Measurements from ENCODE around the gene ZNF101. TPM values are rescaled to one million over a fixed set of nuclear protein-coding genes. Genes with fewer than 3 reads are reported as not detected.
A peak's percentile ranks its signal among the peaks of the same experiment; 100 is the strongest.

ZNF101 gene
- total RNA-seq, 4 donors from 2014 or later: 4.0 to 12.0 (median 10.5) TPM

DNA sequence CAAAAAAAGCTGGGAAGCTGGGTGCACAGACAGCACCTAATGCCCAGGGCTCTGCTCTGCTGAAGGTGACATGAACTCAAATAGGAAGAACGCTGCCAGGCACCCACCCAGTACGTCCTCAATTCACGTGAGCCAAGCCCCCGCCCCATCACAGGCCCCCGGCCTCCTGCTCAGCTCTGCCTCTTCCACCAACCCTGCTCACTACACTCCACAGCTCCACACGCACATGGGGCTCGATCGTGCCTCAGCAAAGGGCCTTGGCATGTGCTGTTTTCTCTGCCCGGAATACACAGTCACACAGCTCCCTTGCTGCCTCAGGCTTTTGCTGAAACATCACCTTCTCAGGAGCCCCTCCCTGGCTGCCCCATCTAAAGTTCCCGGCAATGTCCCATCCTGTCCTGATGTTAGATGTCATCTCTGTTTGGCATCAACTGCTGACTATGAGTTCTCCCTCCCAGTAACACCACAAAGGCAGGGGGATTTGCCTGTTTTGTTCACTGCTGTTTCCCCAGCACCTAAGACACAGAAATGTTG is 7.4 kb upstream of the ZNF101 start:
- H3K4me1 ChIP-seq: peaks cover 0 to 33% (median 19%) of the 10 kb centered on the region in 4 donors
- no peak for DNase-seq (ENCODE audit: low spot score in 2 of 2)
- TF ChIP-seq, protein P1, sequence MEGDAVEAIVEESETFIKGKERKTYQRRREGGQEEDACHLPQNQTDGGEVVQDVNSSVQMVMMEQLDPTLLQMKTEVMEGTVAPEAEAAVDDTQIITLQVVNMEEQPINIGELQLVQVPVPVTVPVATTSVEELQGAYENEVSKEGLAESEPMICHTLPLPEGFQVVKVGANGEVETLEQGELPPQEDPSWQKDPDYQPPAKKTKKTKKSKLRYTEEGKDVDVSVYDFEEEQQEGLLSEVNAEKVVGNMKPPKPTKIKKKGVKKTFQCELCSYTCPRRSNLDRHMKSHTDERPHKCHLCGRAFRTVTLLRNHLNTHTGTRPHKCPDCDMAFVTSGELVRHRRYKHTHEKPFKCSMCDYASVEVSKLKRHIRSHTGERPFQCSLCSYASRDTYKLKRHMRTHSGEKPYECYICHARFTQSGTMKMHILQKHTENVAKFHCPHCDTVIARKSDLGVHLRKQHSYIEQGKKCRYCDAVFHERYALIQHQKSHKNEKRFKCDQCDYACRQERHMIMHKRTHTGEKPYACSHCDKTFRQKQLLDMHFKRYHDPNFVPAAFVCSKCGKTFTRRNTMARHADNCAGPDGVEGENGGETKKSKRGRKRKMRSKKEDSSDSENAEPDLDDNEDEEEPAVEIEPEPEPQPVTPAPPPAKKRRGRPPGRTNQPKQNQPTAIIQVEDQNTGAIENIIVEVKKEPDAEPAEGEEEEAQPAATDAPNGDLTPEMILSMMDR (IDR thresholded peaks at IDR 0.05): no peak
- TF ChIP-seq POLR2A (IDR thresholded peaks at IDR 0.05): no peak
- TF ChIP-seq EP300 (IDR thresholded peaks at IDR 0.05): no peak
- WGBS, 2 donors: 81 to 84% methylated on average over 10 of the region's 10 CpGs
- no peaks in the 10 kb centered on the region for H3K27me3 ChIP-seq
- no peak overlapping the region for H3K4me3 ChIP-seq
- H3K27ac ChIP-seq: peak overlapping the region in 1 of 4 donors; percentile 11
- H3K36me3 ChIP-seq: peaks cover 0 to 48% (median 23%) of the 10 kb centered on the region in 3 donors
- no peaks in the 10 kb centered on the region for H3K9me3 ChIP-seq

DNA sequence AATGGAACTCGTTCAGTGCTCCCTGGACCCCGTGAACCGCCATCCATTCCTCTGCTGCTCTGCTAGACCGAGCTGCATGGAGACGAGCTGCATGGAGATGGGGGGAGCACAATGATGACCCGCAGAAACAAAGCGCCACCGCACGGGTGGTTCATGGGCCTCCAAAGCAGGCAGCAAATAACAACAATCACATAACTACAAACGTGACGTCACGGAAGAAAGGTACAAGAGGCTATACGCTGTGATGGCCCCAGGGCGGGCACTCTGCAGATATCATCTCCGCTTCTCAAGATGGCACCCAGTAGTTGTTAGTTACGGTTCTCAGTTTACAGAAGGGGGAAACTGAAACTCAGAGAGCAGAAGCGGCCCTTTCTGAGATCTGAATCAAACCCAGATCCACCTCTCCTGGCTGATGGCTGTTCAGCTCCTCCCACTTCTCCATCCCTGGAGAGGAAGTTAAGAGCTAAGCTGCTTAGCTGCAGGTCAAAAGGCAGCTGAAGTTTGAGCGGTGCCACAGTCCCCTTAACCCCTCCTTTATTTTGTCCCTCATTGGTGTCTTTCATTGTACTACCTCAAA is 6.9 kb upstream of the ZNF101 start:
- H3K4me3 ChIP-seq: no peak overlapping the region
- H3K9me3 ChIP-seq: no peaks in the 10 kb centered on the region
- DNase-seq (ENCODE audit: low spot score in 2 of 2): no peak
- H3K4me1 ChIP-seq: peaks cover 0 to 33% (median 19%) of the 10 kb centered on the region in 4 donors
- H3K27me3 ChIP-seq: no peaks in the 10 kb centered on the region
- 64 to 71% methylated on average over 18 of the region's 18 CpGs for WGBS, 2 donors
- H3K27ac ChIP-seq: peak overlapping the region in 1 of 4 donors; percentile 11
- H3K36me3 ChIP-seq: peaks cover 0 to 43% (median 18%) of the 10 kb centered on the region in 3 donors
- TF ChIP-seq EP300 (IDR thresholded peaks at IDR 0.05): no peak
- TF ChIP-seq, protein P1 (IDR thresholded peaks at IDR 0.05): no peak
- no peak for TF ChIP-seq POLR2A (IDR thresholded peaks at IDR 0.05)

DNA sequence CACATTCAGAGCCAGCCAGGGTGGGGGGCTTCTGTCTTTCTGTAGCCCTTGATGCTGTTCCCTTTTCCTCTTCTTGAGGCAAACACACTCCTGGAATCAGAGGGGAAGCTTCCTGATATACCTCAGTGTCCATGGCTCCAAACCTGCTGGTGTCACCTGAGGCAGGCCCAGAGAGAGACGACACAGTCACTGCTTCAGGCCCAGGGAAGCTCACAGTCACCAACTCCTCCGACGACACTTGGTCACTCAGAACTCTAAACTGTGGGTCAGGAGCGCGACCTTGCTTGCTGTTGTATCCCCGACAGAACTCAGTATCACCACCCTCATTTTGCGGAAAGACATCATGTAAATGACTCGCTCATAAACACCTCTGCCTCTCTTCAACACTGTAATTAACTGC is 6.3 kb upstream of the ZNF101 start:
- Histone ChIP-seq H3K27ac (peak overlapping the region in 1 of 4 donors; percentile 95), H3K36me3 (peaks cover 0 to 37% (median 12%) of the 10 kb centered on the region in 3 donors), H3K4me1 (peaks cover 0 to 33% (median 19%) of the 10 kb centered on the region in 4 donors), H3K27me3 (no peaks in the 10 kb centered on the region), H3K4me3 (peak overlapping the region in 3 of 4 donors; percentile 82 to 95 (median 91)), H3K9me3 (no peaks in the 10 kb centered on the region)
- TF ChIP-seq POLR2A (IDR thresholded peaks at IDR 0.05): no peak
- TF ChIP-seq, protein P1 (IDR thresholded peaks at IDR 0.05): no peak
- TF ChIP-seq EP300 (IDR thresholded peaks at IDR 0.05): no peak
- 72 to 79% methylated on average over 8 of the region's 8 CpGs for WGBS, 2 donors
- DNase-seq (ENCODE audit: low spot score in 2 of 2): no peak

DNA sequence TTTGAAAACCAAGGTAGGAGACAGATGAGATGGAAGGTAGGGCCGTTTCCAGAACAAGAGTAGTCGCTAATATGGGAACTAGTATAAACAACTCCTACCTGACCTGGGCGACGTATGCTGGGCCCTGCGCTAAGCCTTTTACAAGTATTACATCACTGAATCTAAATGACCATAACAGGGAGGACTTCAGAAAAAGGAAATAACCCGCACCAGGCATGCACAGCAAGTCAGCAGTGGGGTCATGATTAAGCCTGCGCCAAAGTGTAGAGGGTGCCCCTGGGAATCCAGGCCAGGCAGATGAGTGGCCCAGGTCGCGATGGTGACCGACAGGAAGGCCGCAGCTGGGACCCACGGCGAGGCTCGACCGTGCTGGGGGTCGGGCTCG is 5.8 kb upstream of the ZNF101 start:
- Histone ChIP-seq H3K36me3 (peaks cover 0 to 32% (median 7%) of the 10 kb centered on the region in 3 donors), H3K4me1 (peaks cover 0 to 29% (median 19%) of the 10 kb centered on the region in 4 donors), H3K27ac (peak overlapping the region; percentile 51 to 98 (median 90)), H3K4me3 (peak overlapping the region; percentile 75 to 95 (median 86)), H3K27me3 (no peaks in the 10 kb centered on the region), H3K9me3 (no peaks in the 10 kb centered on the region)
- DNase-seq (ENCODE audit: low spot score in 2 of 2): no peak
- WGBS, 2 donors: 8 to 21% methylated on average over 7 to 8 of the region's 17 CpGs
- TF ChIP-seq POLR2A (IDR thresholded peaks at IDR 0.05): no peak
- TF ChIP-seq, protein P1 (IDR thresholded peaks at IDR 0.05): no peak
- TF ChIP-seq EP300 (IDR thresholded peaks at IDR 0.05): no peak

Measured in tibial nerve (tissue), 4 donors.